Trophoblast cell (in vitro differentiated cells and primary cell): ENCODE data around the gene ZC3H15.

ENCODE experiments used
- DNase-seq, 2 donors: peaks; one replicate each; pipeline ENCODE4 v3.0.0-alpha.2; 2016
- H2AFZ ChIP-seq: 2 replicates; pipeline ENCODE4 v1.6.1; 2013; ENCODE audit warnings: low read length, moderate library complexity, mild to moderate bottlenecking; ENCODE audit not compliant: insufficient read depth, poor library complexity
- H2AK5ac ChIP-seq: 2 replicates; pipeline ENCODE4 v1.6.1; 2013; ENCODE audit warnings: mild to moderate bottlenecking, low read length
- H2BK120ac ChIP-seq: 2 replicates; pipeline ENCODE4 v1.6.1; 2013; ENCODE audit warnings: low read length, mild to moderate bottlenecking, moderate library complexity; ENCODE audit not compliant: insufficient read depth, poor library complexity
- H2BK12ac ChIP-seq: 2 replicates; pipeline ENCODE4 v1.6.1; 2013; ENCODE audit warnings: mild to moderate bottlenecking, low read length, moderate library complexity
- H2BK5ac ChIP-seq: 2 replicates; pipeline ENCODE4 v1.6.1; 2013; ENCODE audit warnings: low read length, low read depth, moderate library complexity, mild to moderate bottlenecking; ENCODE audit not compliant: poor library complexity
- H3K14ac ChIP-seq: 2 replicates; pipeline ENCODE4 v1.6.1; 2013; ENCODE audit warnings: mild to moderate bottlenecking, low read length
- H3K18ac ChIP-seq: 2 replicates; pipeline ENCODE4 v1.6.1; 2013; ENCODE audit warnings: mild to moderate bottlenecking, low read length
- H3K23ac ChIP-seq: 2 replicates; pipeline ENCODE4 v1.6.1; 2013; ENCODE audit warnings: low read length
- H3K27ac ChIP-seq: 2 replicates; pipeline ENCODE4 v1.5.1; 2013; ENCODE audit warnings: low read depth, mild to moderate bottlenecking, inconsistent platforms, low read length, moderate library complexity
- H3K27me3 ChIP-seq: 2 replicates; pipeline ENCODE4 v1.6.1; 2013; ENCODE audit warnings: inconsistent platforms, mild to moderate bottlenecking, low read length, moderate library complexity; ENCODE audit not compliant: insufficient read depth
- H3K36me3 ChIP-seq, 2 experiments: 1 replicate in 1 of 2; 2 replicates in 1 of 2; pipeline ENCODE4 v1.6.1; 2013; ENCODE audit warnings: low read length in 2 of 2, mild to moderate bottlenecking in 2 of 2, moderate library complexity in 1 of 2; ENCODE audit not compliant: insufficient read depth in 2 of 2, control insufficient read depth in 1 of 2
- H3K4ac ChIP-seq: 2 replicates; pipeline ENCODE4 v1.6.1; 2013; ENCODE audit warnings: low read depth, mild to moderate bottlenecking, low read length, moderate library complexity
- H3K4me1 ChIP-seq, 2 experiments: 1 replicate in 1 of 2; 2 replicates in 1 of 2; pipeline ENCODE4 v1.6.1; 2013; ENCODE audit warnings: low read length in 2 of 2, mild to moderate bottlenecking in 2 of 2, moderate library complexity in 1 of 2; ENCODE audit not compliant: insufficient read depth in 2 of 2, control insufficient read depth in 1 of 2
- H3K4me2 ChIP-seq: 2 replicates; pipeline ENCODE4 v1.6.1; 2013; ENCODE audit warnings: inconsistent platforms, mild to moderate bottlenecking, low read length, moderate library complexity
- H3K4me3 ChIP-seq: 2 replicates; pipeline ENCODE4 v1.5.1; 2013; ENCODE audit warnings: mild to moderate bottlenecking, low read depth, low read length, inconsistent platforms
- H3K79me1 ChIP-seq: one replicate; pipeline ENCODE4 v1.6.1; 2013; ENCODE audit warnings: low read length
- H3K79me2 ChIP-seq: 2 replicates; pipeline ENCODE4 v1.6.1; 2013; ENCODE audit warnings: low read length, mild to moderate bottlenecking; ENCODE audit not compliant: control insufficient read depth, insufficient read depth, poor library complexity
- H3K9ac ChIP-seq: 2 replicates; pipeline ENCODE4 v1.6.1; 2013; ENCODE audit warnings: mild to moderate bottlenecking, low read length
- H3K9me3 ChIP-seq: 2 replicates; pipeline ENCODE4 v1.6.1; 2013; ENCODE audit warnings: low read depth, mild to moderate bottlenecking, control low read depth, inconsistent platforms, low read length; ENCODE audit not compliant: insufficient read depth
- H4K12ac ChIP-seq: 2 replicates; pipeline ENCODE4 v1.6.1; 2013; ENCODE audit warnings: low read depth, mild to moderate bottlenecking, low read length, moderate library complexity
- H4K8ac ChIP-seq: 2 replicates; pipeline ENCODE4 v1.6.1; 2013; ENCODE audit warnings: low read depth, mild to moderate bottlenecking, low read length, moderate library complexity
- H4K91ac ChIP-seq: one replicate; pipeline ENCODE4 v1.6.1; 2013; ENCODE audit warnings: low read depth, mild to moderate bottlenecking, low read length, moderate library complexity
- WGBS: extraction: QIAGEN DNeasy Blood & Tissue Kit; methylation state at CpG from one replicate; pipeline ENCODE4 v1.1.7; 2013; ENCODE audit warnings: missing lambda C conversion rate; ENCODE audit not compliant: insufficient read length, insufficient coverage; ENCODE audit errors: extremely low coverage; 5-methylcytosine and 5-hydroxymethylcytosine counted together

ZC3H15 gene

GRCh38 chr2:186554429-186554828 is 68.4 kb downstream of the ZC3H15 start:
- H3K4ac ChIP-seq = no peak overlapping the region
- H2BK5ac ChIP-seq = no peak overlapping the region
- no peaks in the 10 kb centered on the region for H3K27me3 ChIP-seq
- H3K23ac ChIP-seq = no peak overlapping the region
- H3K18ac ChIP-seq = no peak overlapping the region
- no peak overlapping the region for H4K8ac ChIP-seq
- H2AK5ac ChIP-seq = no peak overlapping the region
- peaks cover 4% of the 10 kb centered on the region for H3K79me1 ChIP-seq
- H2BK120ac ChIP-seq = no peak overlapping the region
- H3K4me2 ChIP-seq = no peak overlapping the region
- no CpG with 5 or more reads among the region's 1 CpG for WGBS
- no peaks in the 10 kb centered on the region for H3K9me3 ChIP-seq
- no peaks in the 10 kb centered on the region for H3K4me1 ChIP-seq
- H3K36me3 ChIP-seq = peaks cover 0 to 2% of the 10 kb centered on the region in 2 experiments
- no peaks in the 10 kb centered on the region for H3K79me2 ChIP-seq
- H3K9ac ChIP-seq = no peak overlapping the region
- no peak for DNase-seq
- H2AFZ ChIP-seq = no peak overlapping the region
- no peak overlapping the region for H4K12ac ChIP-seq
- H4K91ac ChIP-seq = no peak overlapping the region
- H3K14ac ChIP-seq = no peak overlapping the region
- H2BK12ac ChIP-seq = no peak overlapping the region
- H3K27ac ChIP-seq = no peak overlapping the region
- H3K4me3 ChIP-seq = no peak overlapping the region

- Histone ChIP-seq H2BK5ac (no peak overlapping the region), H3K4me2 (no peak overlapping the region), H3K23ac (no peak overlapping the region), H2BK12ac (no peak overlapping the region), H3K27me3 (no peaks in the 10 kb centered on the region), H2BK120ac (no peak overlapping the region), H2AK5ac (no peak overlapping the region), H4K12ac (no peak overlapping the region), H3K4me3 (no peak overlapping the region), H3K79me2 (peaks cover 2% of the 10 kb centered on the region), H3K9me3 (no peaks in the 10 kb centered on the region), H4K91ac (no peak overlapping the region), H3K79me1 (peaks cover 4% of the 10 kb centered on the region), H3K4ac (no peak overlapping the region), H3K27ac (no peak overlapping the region), H3K14ac (no peak overlapping the region), H3K18ac (no peak overlapping the region), H2AFZ (no peak overlapping the region), H3K36me3 (no peaks in the 10 kb centered on the region), H4K8ac (no peak overlapping the region), H3K4me1 (peaks cover 0 to 2% of the 10 kb centered on the region in 2 experiments), H3K9ac (no peak overlapping the region)
- WGBS = no CpG with 5 or more reads among the region's 8 CpGs
- peak in 1 of 2 donors; percentile 55 for DNase-seq
Observed at GRCh38 chr2:186554850-186555671, 69.0 kb downstream of the ZC3H15 start.

GRCh38 chr2:186558512-186559276 is 72.6 kb downstream of the ZC3H15 start:
- Histone ChIP-seq H4K8ac (no peak overlapping the region), H3K27me3 (no peaks in the 10 kb centered on the region), H3K36me3 (no peaks in the 10 kb centered on the region), H3K9ac (no peak overlapping the region), H4K12ac (no peak overlapping the region), H2BK12ac (no peak overlapping the region), H3K4me1 (peaks cover 0 to 10% of the 10 kb centered on the region in 2 experiments), H4K91ac (no peak overlapping the region), H3K4me3 (no peak overlapping the region), H2AFZ (no peak overlapping the region), H3K4ac (no peak overlapping the region), H3K14ac (no peak overlapping the region), H3K4me2 (no peak overlapping the region), H2BK120ac (no peak overlapping the region), H2AK5ac (no peak overlapping the region), H3K18ac (no peak overlapping the region), H3K27ac (no peak overlapping the region), H3K9me3 (no peaks in the 10 kb centered on the region), H3K79me2 (peaks cover 2% of the 10 kb centered on the region), H3K23ac (no peak overlapping the region), H3K79me1 (peaks cover 11% of the 10 kb centered on the region), H2BK5ac (no peak overlapping the region)
- no CpG with 5 or more reads among the region's 2 CpGs for WGBS
- DNase-seq = no peak
